Activated B cell treated with CpG ODN at 0.5 μM for 24 hours (primary cell): ENCODE results near the gene SCARB1. TPM values are rescaled to one million over a fixed set of nuclear protein-coding genes. Genes with fewer than 3 reads are reported as not detected.

Source experiments
- ATAC-seq: fragments of 200-7000 bp; cut with Tn5 transposase; one replicate; pipeline ENCODE4 v1.10.0; 2021; ENCODE audit warnings: low read depth, mild to moderate bottlenecking, moderate library complexity
- CTCF ChIA-PET: fragments of 350-600 bp; sonication (Branson Sonifier 250); formaldehyde crosslinking; loops from one replicate; lab custom pipeline; 2021; ENCODE audit warnings: antibody characterized with exemption; lab: Charles Lee
- POLR2A ChIA-PET: fragments of 350-600 bp; sonication (Branson Sonifier 250); formaldehyde crosslinking; loops from one replicate; lab custom pipeline; 2021; ENCODE audit warnings: antibody characterized with exemption; lab: Charles Lee
- DNase-seq: peaks from one replicate; pipeline ENCODE4 v3.0.0; 2022
- H3K27ac Mint-ChIP-seq: one replicate; pipeline ENCODE4 v1.8.0; 2020; ENCODE audit warnings: mixed read lengths
- H3K27me3 Mint-ChIP-seq: one replicate; pipeline ENCODE4 v1.8.0; 2021; ENCODE audit warnings: mixed read lengths
- H3K36me3 Mint-ChIP-seq: one replicate; pipeline ENCODE4 v1.8.0; 2021; ENCODE audit warnings: low read depth, mixed read lengths
- H3K4me1 Mint-ChIP-seq: one replicate; pipeline ENCODE4 v1.8.0; 2021; ENCODE audit warnings: mixed read lengths
- H3K4me3 Mint-ChIP-seq: one replicate; pipeline ENCODE4 v1.8.0; 2020; ENCODE audit warnings: mild to moderate bottlenecking, mixed read lengths
- H3K9me3 Mint-ChIP-seq: one replicate; pipeline ENCODE4 v1.8.0; 2020; ENCODE audit warnings: mixed read lengths
- intact Hi-C: fragments of 100-400 bp; cut with micrococcal nuclease; formaldehyde crosslinking; loops from one replicate; pipeline ENCODE4 v1.15.1; 2024
- total RNA-seq: library from RNA; stranded (reverse); gene quantifications from 2 replicates; pipeline ENCODE4 v1.2.3, GENCODE V29; 2022
- TF ChIP-seq, protein P1 (sequence below): fragments of 200-600 bp; IDR thresholded peaks from one replicate; pipeline ENCODE4 v1.8.0; 2022; ENCODE audit warnings: antibody characterized with exemption, mild to moderate bottlenecking

The SCARB1 gene
- total RNA-seq, 1 donor from 2014 or later: 39.3 TPM

DNA sequence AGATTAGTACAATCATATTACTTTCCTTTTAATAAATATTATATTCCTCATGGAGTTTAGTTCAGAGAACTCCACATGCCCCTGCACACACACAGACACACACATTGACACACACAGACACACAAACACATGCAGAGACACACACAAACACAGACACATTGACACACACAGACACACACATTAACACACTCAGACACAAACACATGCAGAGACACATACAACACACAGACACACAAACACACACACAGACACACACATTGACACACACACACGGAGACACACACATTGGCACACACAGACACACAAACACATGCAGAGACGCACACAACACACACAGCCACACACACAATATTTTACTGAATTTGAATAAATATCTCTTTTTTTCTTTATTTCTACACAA, 12.5 kb upstream of the SCARB1 start:
- intact Hi-C loops: no loop called here
- Mint-ChIP-seq H3K9me3 (no peaks in the 10 kb centered on the region), H3K27me3 (no peaks in the 10 kb centered on the region), H3K4me1 (peaks cover 7% of the 10 kb centered on the region), H3K27ac (no peak overlapping the region), H3K4me3 (no peak overlapping the region), H3K36me3 (no peaks in the 10 kb centered on the region)
- CTCF ChIA-PET: no interaction called here
- TF ChIP-seq, protein P1, sequence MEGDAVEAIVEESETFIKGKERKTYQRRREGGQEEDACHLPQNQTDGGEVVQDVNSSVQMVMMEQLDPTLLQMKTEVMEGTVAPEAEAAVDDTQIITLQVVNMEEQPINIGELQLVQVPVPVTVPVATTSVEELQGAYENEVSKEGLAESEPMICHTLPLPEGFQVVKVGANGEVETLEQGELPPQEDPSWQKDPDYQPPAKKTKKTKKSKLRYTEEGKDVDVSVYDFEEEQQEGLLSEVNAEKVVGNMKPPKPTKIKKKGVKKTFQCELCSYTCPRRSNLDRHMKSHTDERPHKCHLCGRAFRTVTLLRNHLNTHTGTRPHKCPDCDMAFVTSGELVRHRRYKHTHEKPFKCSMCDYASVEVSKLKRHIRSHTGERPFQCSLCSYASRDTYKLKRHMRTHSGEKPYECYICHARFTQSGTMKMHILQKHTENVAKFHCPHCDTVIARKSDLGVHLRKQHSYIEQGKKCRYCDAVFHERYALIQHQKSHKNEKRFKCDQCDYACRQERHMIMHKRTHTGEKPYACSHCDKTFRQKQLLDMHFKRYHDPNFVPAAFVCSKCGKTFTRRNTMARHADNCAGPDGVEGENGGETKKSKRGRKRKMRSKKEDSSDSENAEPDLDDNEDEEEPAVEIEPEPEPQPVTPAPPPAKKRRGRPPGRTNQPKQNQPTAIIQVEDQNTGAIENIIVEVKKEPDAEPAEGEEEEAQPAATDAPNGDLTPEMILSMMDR: no peak
- ATAC-seq (no peak), DNase-seq (no peak)
- POLR2A ChIA-PET: no interaction called here

DNA sequence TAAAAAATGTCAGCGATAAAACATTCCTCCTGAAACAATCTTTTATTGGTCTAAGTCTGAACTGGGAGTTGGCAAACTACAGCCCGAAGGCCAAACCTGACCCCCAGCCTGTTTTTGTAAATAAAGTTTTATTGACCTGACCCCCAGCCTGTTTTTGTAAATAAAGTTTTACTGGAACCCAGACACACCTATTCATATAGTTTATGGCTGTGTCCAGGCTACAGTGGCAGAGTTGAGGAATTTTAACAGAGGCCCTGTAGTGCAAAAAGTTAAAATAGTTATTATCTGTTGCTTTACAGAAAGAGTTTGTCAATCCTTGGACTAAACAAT, 12.1 kb upstream of the SCARB1 start:
- intact Hi-C loops: no loop called here
- POLR2A ChIA-PET: no interaction called here
- DNase-seq (no peak), ATAC-seq (no peak)
- peaks cover 3% of the 10 kb centered on the region for H3K4me1 Mint-ChIP-seq
- H3K4me3 Mint-ChIP-seq: no peak overlapping the region
- no peaks in the 10 kb centered on the region for H3K36me3 Mint-ChIP-seq
- H3K27me3 Mint-ChIP-seq: no peaks in the 10 kb centered on the region
- CTCF ChIA-PET: no interaction called here
- H3K27ac Mint-ChIP-seq: no peak overlapping the region
- TF ChIP-seq, protein P1: no peak
- H3K9me3 Mint-ChIP-seq: no peaks in the 10 kb centered on the region

DNA sequence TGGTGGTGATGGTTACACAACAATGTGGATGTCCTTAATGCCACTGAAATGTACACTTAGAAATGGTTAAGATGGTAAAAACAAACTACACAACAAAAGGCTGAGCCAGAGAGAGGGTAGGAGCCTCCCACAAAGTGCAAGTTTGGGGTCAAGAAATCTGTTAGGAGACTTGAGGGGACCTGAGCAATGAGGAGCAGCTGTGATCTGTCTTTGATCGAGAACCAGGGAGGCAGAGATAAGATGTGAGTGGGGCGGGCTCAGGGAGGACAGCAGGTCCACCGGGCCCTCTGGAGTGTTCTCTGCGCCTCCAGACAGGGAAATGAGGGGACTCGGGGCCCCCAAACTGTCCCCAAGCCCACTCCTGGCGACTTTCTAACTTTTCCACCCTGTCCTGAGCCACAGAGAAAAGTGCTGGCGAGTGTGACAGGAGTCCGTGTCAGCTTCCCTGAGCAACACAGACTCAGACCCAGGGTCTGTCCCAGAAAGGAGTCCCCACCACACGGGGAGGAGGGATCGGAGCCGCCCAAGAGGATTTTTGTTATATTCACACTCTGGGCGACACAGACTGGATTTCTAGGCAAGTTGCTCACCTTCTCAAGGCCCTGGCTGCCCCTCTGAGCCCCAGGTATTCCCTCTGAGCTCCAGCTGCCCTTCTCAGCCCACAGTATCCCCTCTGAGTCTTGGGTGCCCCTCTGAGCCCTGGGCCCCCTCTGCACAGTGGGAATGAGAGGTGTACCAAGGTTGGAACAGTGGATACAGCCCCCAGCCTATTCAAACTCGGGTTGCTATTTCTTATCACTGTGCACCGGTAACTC, 11.5 kb upstream of the SCARB1 start:
- DNase-seq (no peak), ATAC-seq (no peak)
- H3K4me1 Mint-ChIP-seq: peaks cover 3% of the 10 kb centered on the region
- H3K36me3 Mint-ChIP-seq: no peaks in the 10 kb centered on the region
- no peak overlapping the region for H3K27ac Mint-ChIP-seq
- no peaks in the 10 kb centered on the region for H3K27me3 Mint-ChIP-seq
- POLR2A ChIA-PET: no interaction called here
- intact Hi-C loops: no loop called here
- TF ChIP-seq, protein P1: no peak
- H3K9me3 Mint-ChIP-seq: no peaks in the 10 kb centered on the region
- no peak overlapping the region for H3K4me3 Mint-ChIP-seq
- CTCF ChIA-PET: no interaction called here

DNA sequence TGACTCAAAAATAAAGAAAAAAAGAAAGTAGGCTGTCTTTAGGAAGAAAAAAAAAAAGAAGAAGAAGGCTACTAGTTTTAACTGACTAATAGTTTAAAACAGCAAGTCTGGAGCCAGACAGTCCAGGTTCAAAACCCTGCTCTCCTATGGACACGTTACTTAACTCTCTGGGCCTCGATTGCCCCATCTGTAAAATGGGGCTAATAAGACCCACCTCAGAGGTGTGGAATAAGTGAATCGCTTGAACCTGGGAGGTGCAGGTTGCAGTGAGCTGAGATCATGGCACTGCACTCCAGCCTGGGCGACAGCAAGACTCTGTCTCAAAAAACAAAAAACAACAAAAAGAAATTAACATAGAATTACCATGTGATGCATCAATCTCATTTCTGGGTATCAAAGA, 10.5 kb upstream of the SCARB1 start:
- DNase-seq (no peak), ATAC-seq (no peak)
- Mint-ChIP-seq H3K27me3 (no peaks in the 10 kb centered on the region), H3K27ac (no peak overlapping the region), H3K4me3 (no peak overlapping the region), H3K36me3 (no peaks in the 10 kb centered on the region), H3K9me3 (no peaks in the 10 kb centered on the region), H3K4me1 (peaks cover 13% of the 10 kb centered on the region)
- intact Hi-C loops: no loop called here
- ChIA-PET POLR2A (interaction anchor here (0.7 kb wide), 1 partner anchor 257 kb away, joined by 5 read pairs; no protein-coding TSS in a partner anchor), CTCF (no interaction called here)
- TF ChIP-seq, protein P1: no peak

DNA sequence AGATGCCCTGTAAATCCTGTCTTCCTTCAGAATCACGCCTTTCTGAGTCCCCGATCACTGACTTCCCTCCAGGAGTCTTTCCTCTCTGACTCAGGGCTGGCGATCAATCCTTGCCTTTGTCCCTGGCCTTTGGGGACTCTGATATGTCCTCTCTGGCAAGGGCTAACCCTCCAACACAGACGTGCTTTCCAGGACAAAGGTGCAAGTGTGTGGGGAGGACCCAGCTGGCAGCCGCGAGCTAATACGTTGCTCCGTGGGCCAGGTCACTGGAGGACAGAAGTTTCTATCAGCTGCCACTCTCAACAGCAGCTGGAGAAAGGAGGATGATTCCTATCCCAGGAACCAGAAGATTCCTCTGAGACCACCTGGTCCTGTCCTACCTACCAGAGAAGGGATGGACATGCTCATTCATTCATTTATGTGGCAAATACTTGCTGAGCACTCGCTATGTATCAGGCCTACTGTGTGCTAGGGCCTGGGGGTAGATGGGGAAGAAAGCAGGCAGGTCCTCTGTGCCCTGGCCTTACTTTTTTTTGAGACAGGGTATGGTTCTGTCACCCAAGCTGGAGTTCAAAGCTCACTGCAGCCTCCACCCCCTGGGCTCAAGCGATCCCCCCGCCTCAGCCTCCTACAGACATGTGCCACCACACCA, 8.5 kb upstream of the SCARB1 start:
- H3K4me3 Mint-ChIP-seq: no peak overlapping the region
- ATAC-seq (no peak), DNase-seq (no peak)
- H3K27ac Mint-ChIP-seq: no peak overlapping the region
- H3K36me3 Mint-ChIP-seq: no peaks in the 10 kb centered on the region
- CTCF ChIA-PET: no interaction called here
- no peaks in the 10 kb centered on the region for H3K27me3 Mint-ChIP-seq
- H3K9me3 Mint-ChIP-seq: no peaks in the 10 kb centered on the region
- POLR2A ChIA-PET: interaction anchor here (1.0 kb wide), 1 partner anchor 8 kb away, joined by 3 read pairs; the partner anchor contains the start of gene SCARB1
- H3K4me1 Mint-ChIP-seq: peaks cover 21% of the 10 kb centered on the region
- TF ChIP-seq, protein P1: no peak
- intact Hi-C loops: no loop called here
